ENCODE data around the gene FRAS1. TPM values are rescaled to one million over a fixed set of nuclear protein-coding genes. Genes with fewer than 3 reads are reported as not detected.
"Not testable (repeated sequence)": the region's sequence is repeated elsewhere in the genome, so short reads cannot be mapped to it uniquely, and the experiment has no call there.

FRAS1 gene
- polyA plus RNA-seq, 2 of the 4 experiments (the other 2 are of a cell fraction): 2.3 to 5.8 TPM

DNA sequence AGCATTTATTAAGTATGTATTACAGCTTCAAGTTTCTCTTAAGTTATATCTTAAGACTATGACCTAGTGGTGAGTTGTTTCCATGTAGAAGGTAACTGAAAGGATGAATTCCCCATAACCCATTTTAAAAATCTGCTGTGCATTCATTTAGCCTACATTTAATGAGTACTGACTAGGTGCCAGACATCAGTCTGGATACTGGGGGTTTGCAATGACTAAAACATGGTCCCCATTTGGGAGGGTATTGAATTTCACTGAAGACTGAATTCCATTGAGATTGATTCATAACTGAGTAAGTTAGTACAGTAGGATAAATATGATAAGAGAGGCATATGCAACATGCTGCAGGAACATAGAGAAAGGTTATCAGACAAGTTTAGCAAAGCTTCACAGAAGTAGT lies 241.5 kb downstream of the FRAS1 start:
- peak overlapping the region; percentile 34; the same call in 2 of the 3 replicates for H3K4me2 ChIP-seq
- no peak for ATAC-seq
- DNase-seq (ENCODE audit: low read depth in 1 of 2, low spot score in 1 of 2): no peak

DNA sequence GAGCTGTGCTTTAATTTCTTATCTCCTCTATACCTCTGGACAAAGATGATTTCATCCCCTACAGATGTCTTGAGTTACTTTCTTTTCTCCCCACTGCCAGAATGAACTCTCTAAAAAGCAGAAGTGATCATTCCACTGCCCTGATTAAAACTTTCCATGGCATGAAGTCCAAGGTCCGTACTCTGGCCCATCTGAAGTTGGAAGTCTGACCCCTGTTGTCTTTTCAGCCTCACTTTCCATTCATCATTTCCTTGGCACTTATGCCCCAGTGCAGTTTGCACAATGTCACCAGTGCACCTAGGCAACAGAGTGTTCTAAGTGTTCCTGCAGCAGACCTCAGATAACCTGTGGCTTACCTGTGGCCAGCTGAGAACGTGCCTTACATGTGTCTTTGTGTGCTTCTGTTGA lies 242.4 kb downstream of the FRAS1 start:
- peaks cover 10% of the 10 kb centered on the region; the same call in 2 of the 3 replicates for H3K4me1 ChIP-seq
- H3K4me3 ChIP-seq: no peak overlapping the region
- no peak for FAIRE-seq
- POLR2A ChIA-PET: no interaction called here
- no peaks in the 10 kb centered on the region for H3K9me3 ChIP-seq
- no peak overlapping the region for H3K27ac ChIP-seq
- H3K4me2 ChIP-seq: no peak overlapping the region
- CTCF ChIA-PET: interaction anchor here (1.1 kb wide), 1 partner anchor 240 kb away, joined by 4 read pairs; no protein-coding TSS in a partner anchor
- WGBS (ENCODE audit: missing lambda C conversion rate): 36% methylated on average over 2 of the region's 2 CpGs
- no peak for DNase-seq (ENCODE audit: low read depth in 1 of 2, low spot score in 1 of 2)
- no peak for TF ChIP-seq KDM1A (IDR thresholded peaks at IDR 0.05; ENCODE audit: low read depth)
- no peak for TF ChIP-seq CHD4 (IDR thresholded peaks at IDR 0.05; ENCODE audit: borderline replicate concordance)
- no peak for TF ChIP-seq FOXS1 (CRISPR knock-in tag; IDR thresholded peaks at IDR 0.05)
- no peak for TF ChIP-seq RAD21 (conservative IDR thresholded peaks at IDR 0.05 in 1 of 2, IDR thresholded peaks at IDR 0.05 in 1 of 2)
- no peak for TF ChIP-seq MYC (IDR thresholded peaks at IDR 0.05; ENCODE audit: borderline replicate concordance, low read length)
- TF ChIP-seq, protein P1, sequence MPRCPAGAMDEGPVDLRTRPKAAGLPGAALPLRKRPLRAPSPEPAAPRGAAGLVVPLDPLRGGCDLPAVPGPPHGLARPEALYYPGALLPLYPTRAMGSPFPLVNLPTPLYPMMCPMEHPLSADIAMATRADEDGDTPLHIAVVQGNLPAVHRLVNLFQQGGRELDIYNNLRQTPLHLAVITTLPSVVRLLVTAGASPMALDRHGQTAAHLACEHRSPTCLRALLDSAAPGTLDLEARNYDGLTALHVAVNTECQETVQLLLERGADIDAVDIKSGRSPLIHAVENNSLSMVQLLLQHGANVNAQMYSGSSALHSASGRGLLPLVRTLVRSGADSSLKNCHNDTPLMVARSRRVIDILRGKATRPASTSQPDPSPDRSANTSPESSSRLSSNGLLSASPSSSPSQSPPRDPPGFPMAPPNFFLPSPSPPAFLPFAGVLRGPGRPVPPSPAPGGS (IDR thresholded peaks at IDR 0.05): no peak
- no peak for TF ChIP-seq HOXB13 (CRISPR knock-in tag; IDR thresholded peaks at IDR 0.05; ENCODE audit: low read depth)
- no peak for TF ChIP-seq KDM5A (IDR thresholded peaks at IDR 0.05)
- TF ChIP-seq NPAS2 (CRISPR knock-in tag; IDR thresholded peaks at IDR 0.05; ENCODE audit: borderline replicate concordance): no peak
- TF ChIP-seq, protein P2, sequence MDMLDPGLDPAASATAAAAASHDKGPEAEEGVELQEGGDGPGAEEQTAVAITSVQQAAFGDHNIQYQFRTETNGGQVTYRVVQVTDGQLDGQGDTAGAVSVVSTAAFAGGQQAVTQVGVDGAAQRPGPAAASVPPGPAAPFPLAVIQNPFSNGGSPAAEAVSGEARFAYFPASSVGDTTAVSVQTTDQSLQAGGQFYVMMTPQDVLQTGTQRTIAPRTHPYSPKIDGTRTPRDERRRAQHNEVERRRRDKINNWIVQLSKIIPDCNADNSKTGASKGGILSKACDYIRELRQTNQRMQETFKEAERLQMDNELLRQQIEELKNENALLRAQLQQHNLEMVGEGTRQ (IDR thresholded peaks at IDR 0.05): no peak
- TF ChIP-seq TP53 (CRISPR knock-in tag; IDR thresholded peaks at IDR 0.05): no peak
- no peak for TF ChIP-seq RNF2 (IDR thresholded peaks at IDR 0.05; ENCODE audit: borderline replicate concordance, low read depth)
- no peak for TF ChIP-seq HEYL (CRISPR knock-in tag; IDR thresholded peaks at IDR 0.05)
- no peak for TF ChIP-seq ESRRA (IDR thresholded peaks at IDR 0.05; ENCODE audit: borderline replicate concordance, low read length)
- no peak for TF ChIP-seq SMC3 (IDR thresholded peaks at IDR 0.05)
- TF ChIP-seq ZNF302 (CRISPR knock-in tag; IDR thresholded peaks at IDR 0.05): no peak
- TF ChIP-seq SREBF2 (IDR thresholded peaks at IDR 0.05): no peak
- no peak for ATAC-seq

More for the DNA sequence above, 241.5 kb downstream of the FRAS1 start:
- CTCF ChIA-PET: interaction anchor here (1.1 kb wide), 1 partner anchor 239 kb away, joined by 4 read pairs; no protein-coding TSS in a partner anchor
- no peak overlapping the region for H3K4me3 ChIP-seq
- H3K27ac ChIP-seq: peak overlapping the region in 1 of 2 experiments; percentile 58; a peak in 2 of 6 replicates
- FAIRE-seq: no peak
- POLR2A ChIA-PET: no interaction called here
- TF ChIP-seq KDM1A (IDR thresholded peaks at IDR 0.05; ENCODE audit: low read depth) (no peak), GATA3 (IDR thresholded peaks at IDR 0.05; ENCODE audit: borderline replicate concordance) (no peak), RARB (CRISPR knock-in tag; IDR thresholded peaks at IDR 0.05) (no peak), EHF (CRISPR knock-in tag; IDR thresholded peaks at IDR 0.05) (no peak), CBX2 (IDR thresholded peaks at IDR 0.05; ENCODE audit: borderline replicate concordance, low read depth) (no peak), FOSL2 (IDR thresholded peaks at IDR 0.05) (no peak), FOSL2 (CRISPR knock-in tag; IDR thresholded peaks at IDR 0.05) (no peak), POLR2AphosphoS2 (conservative IDR thresholded peaks at IDR 0.05; ENCODE audit: low read length) (no peak), ZNF302 (CRISPR knock-in tag; IDR thresholded peaks at IDR 0.05) (no peak)
- TF ChIP-seq, protein P2 (IDR thresholded peaks at IDR 0.05): no peak
- TF ChIP-seq, protein P3, sequence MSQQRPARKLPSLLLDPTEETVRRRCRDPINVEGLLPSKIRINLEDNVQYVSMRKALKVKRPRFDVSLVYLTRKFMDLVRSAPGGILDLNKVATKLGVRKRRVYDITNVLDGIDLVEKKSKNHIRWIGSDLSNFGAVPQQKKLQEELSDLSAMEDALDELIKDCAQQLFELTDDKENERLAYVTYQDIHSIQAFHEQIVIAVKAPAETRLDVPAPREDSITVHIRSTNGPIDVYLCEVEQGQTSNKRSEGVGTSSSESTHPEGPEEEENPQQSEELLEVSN (IDR thresholded peaks at IDR 0.05; ENCODE audit: borderline replicate concordance, low read depth): no peak
- peaks cover 20% of the 10 kb centered on the region; the same call in 2 of the 3 replicates for H3K4me1 ChIP-seq
- H3K9me3 ChIP-seq: no peaks in the 10 kb centered on the region

DNA sequence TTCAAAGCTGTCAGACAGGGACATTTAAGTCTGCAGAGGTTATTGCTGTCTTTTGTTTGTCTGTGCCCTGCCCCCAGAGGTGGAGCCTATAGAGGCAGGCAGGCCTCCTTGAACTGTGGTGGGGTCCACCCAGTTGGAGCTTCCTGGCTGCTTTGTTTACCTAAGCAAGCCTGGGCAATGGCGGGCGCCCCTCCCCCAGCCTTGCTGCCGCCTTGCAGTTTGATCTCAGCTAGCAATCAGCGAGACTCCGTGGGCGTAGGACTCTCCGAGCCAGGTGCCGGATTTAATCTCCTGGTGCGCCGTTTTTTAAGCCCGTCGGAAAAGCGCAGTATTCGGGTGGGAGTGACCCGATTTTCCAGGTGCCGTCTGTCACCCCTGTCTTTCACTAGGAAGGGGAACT lies 250.1 kb downstream of the FRAS1 start:
- H3K27ac ChIP-seq: not testable (repeated sequence)

More for the DNA sequence above, 250.1 kb downstream of the FRAS1 start:
- FAIRE-seq; H3K4me2 ChIP-seq; ATAC-seq; POLR2A ChIA-PET; DNase-seq (ENCODE audit: low read depth in 1 of 2, low spot score in 1 of 2); CTCF ChIA-PET; H3K9me3 ChIP-seq; H3K4me3 ChIP-seq; H3K4me1 ChIP-seq: not testable (repeated sequence)
- 87% methylated on average over 13 of the region's 16 CpGs for WGBS (ENCODE audit: missing lambda C conversion rate)
